Naive thymus-derived CD4-positive, alpha-beta T cell (primary cell): ENCODE data around the gene PIK3IP1. TPM values are rescaled to one million over a fixed set of nuclear protein-coding genes. Genes with fewer than 3 reads are reported as not detected.

Experiments used
- ATAC-seq: fragments of 150-1000 bp; cut with Tn5 transposase; 2 replicates; pipeline ENCODE4 v1.10.0; 2021; ENCODE audit warnings: mild to moderate bottlenecking, moderate library complexity
- CTCF ChIA-PET: fragments of 350-600 bp; sonication (Branson Sonifier 250); formaldehyde crosslinking; loops from one replicate; lab custom pipeline; 2021; ENCODE audit warnings: antibody characterized with exemption; lab: Charles Lee
- POLR2A ChIA-PET: fragments of 350-600 bp; sonication (Branson Sonifier 250); formaldehyde crosslinking; loops from one replicate; lab custom pipeline; 2021; ENCODE audit warnings: antibody characterized with exemption, inconsistent platforms; lab: Charles Lee
- DNase-seq, 9 donors: peaks; one replicate each; pipeline versions ENCODE4 v3.0.0 to v3.0.0-alpha.2; 2020 to 2022; ENCODE audit warnings: mixed read lengths in 1 of 9
- H3K27ac ChIP-seq: one replicate; pipeline ENCODE4 v1.7.0; 2013; ENCODE audit warnings: mild to moderate bottlenecking, low read depth, low read length, moderate library complexity
- H3K27me3 ChIP-seq, 2 donors: one replicate each; pipeline ENCODE4 v1.7.0; 2013; ENCODE audit warnings: low read length in 2 of 2, mild to moderate bottlenecking in 2 of 2, moderate library complexity in 2 of 2; ENCODE audit not compliant: control insufficient read depth in 2 of 2, insufficient read depth in 2 of 2
- H3K36me3 ChIP-seq, 3 experiments: 1 replicate in 2 of 3; 2 replicates in 1 of 3; pipeline ENCODE4 v1.7.0; 2013; ENCODE audit warnings: low read length in 3 of 3, mild to moderate bottlenecking in 3 of 3, moderate library complexity in 1 of 3; ENCODE audit not compliant: insufficient read depth in 3 of 3, control insufficient read depth in 2 of 3
- H3K4me1 ChIP-seq, 2 donors: one replicate each; pipeline ENCODE4 v1.7.0; 2013; ENCODE audit warnings: low read length in 2 of 2, mild to moderate bottlenecking in 2 of 2, moderate library complexity in 1 of 2; ENCODE audit not compliant: control insufficient read depth in 2 of 2, insufficient read depth in 2 of 2
- H3K4me3 ChIP-seq: 2 replicates; pipeline ENCODE4 v1.7.0; 2013; ENCODE audit warnings: mild to moderate bottlenecking, low read length
- H3K9me3 ChIP-seq, 3 experiments: 1 replicate in 2 of 3; 2 replicates in 1 of 3; pipeline ENCODE4 v1.7.0; 2013; ENCODE audit warnings: low read length in 3 of 3; ENCODE audit not compliant: control insufficient read depth in 2 of 3
- H3K27ac Mint-ChIP-seq, 9 donors: one replicate each; pipeline ENCODE4 v1.8.0; 2020 to 2022; ENCODE audit warnings: mixed read lengths in 9 of 9, mild to moderate bottlenecking in 8 of 9, moderate library complexity in 5 of 9, inconsistent platforms in 2 of 9
- H3K27me3 Mint-ChIP-seq, 5 donors: one replicate each; pipeline ENCODE4 v1.8.0; 2021 to 2022; ENCODE audit warnings: mixed read lengths in 5 of 5, mild to moderate bottlenecking in 1 of 5
- H3K36me3 Mint-ChIP-seq, 5 donors: one replicate each; pipeline ENCODE4 v1.8.0; 2020 to 2022; ENCODE audit warnings: mixed read lengths in 5 of 5, mild to moderate bottlenecking in 3 of 5, inconsistent platforms in 1 of 5
- H3K4me1 Mint-ChIP-seq, 7 donors: one replicate each; pipeline ENCODE4 v1.8.0; 2020 to 2022; ENCODE audit warnings: mixed read lengths in 7 of 7, mild to moderate bottlenecking in 3 of 7, inconsistent platforms in 1 of 7
- H3K4me3 Mint-ChIP-seq, 10 donors: one replicate each; pipeline ENCODE4 v1.8.0; 2020 to 2022; ENCODE audit warnings: mild to moderate bottlenecking in 10 of 10, mixed read lengths in 10 of 10, moderate library complexity in 6 of 10, inconsistent platforms in 2 of 10
- H3K9me3 Mint-ChIP-seq, 11 donors: one replicate each; pipeline ENCODE4 v1.8.0; 2020 to 2022; ENCODE audit warnings: mixed read lengths in 11 of 11, mild to moderate bottlenecking in 4 of 11, inconsistent platforms in 1 of 11, moderate library complexity in 1 of 11
- intact Hi-C, 2 donors: fragments of 100-400 bp; cut with micrococcal nuclease; formaldehyde crosslinking; loops; one replicate each; pipeline ENCODE4 v1.15.1; 2023
- polyA plus RNA-seq, 2 donors: library from polyadenylated mRNA; unstranded; fragments of 300-500 nt; fragmentation: Illumina TruSeq; gene quantifications; one replicate each; pipeline ENCODE4 v1.2.3, GENCODE V29; 2021
- total RNA-seq, 6 experiments: library from RNA in 5 of 6; stranded (reverse) in 5 of 6; gene quantifications; 1 replicate in 5 of 6; 2 replicates in 1 of 6; pipeline ENCODE4 v1.2.3 and lab custom pipeline; 2021 to 2026

PIK3IP1 gene
- total and polyA plus RNA-seq, 7 experiments from 2014 or later, result 72.8 to 941 (median 606) TPM

- H3K36me3 ChIP-seq, result peaks cover 0 to 55% (median 7%) of the 10 kb centered on the region in 3 experiments
- Mint-ChIP-seq H3K4me3 (no peak overlapping the region), H3K27ac (peak overlapping the region in 4 of 9 donors; percentile 3 to 46 (median 10)), H3K36me3 (peaks cover 15 to 50% (median 25%) of the 10 kb centered on the region in 5 donors), H3K4me1 (peaks cover 2 to 19% (median 10%) of the 10 kb centered on the region in 7 donors), H3K9me3 (no peaks in the 10 kb centered on the region), H3K27me3 (no peaks in the 10 kb centered on the region)
- H3K9me3 ChIP-seq, result no peaks in the 10 kb centered on the region
- no peaks in the 10 kb centered on the region for H3K4me1 ChIP-seq
- DNase-seq (no peak), ATAC-seq (no peak)
- H3K27ac ChIP-seq, result no peak overlapping the region
- ChIA-PET POLR2A (interaction anchor here (0.6 kb wide), 1 partner anchor 48 kb away, joined by 3 read pairs; no protein-coding TSS in a partner anchor), CTCF (no interaction called here)
- no peak overlapping the region for H3K4me3 ChIP-seq
- intact Hi-C loops, result no loop called here
- no peaks in the 10 kb centered on the region for H3K27me3 ChIP-seq
Measured at GRCh38 chr22:31260474-31260856, 31.8 kb downstream of the PIK3IP1 start.

- peak overlapping the region in 3 of 9 donors; percentile 6 to 81 (median 13) for H3K27ac Mint-ChIP-seq
- no peaks in the 10 kb centered on the region for H3K9me3 ChIP-seq
- no peaks in the 10 kb centered on the region for H3K4me1 ChIP-seq
- DNase-seq (no peak), ATAC-seq (no peak)
- ChIA-PET POLR2A (interaction anchor here (0.8 kb wide), 1 partner anchor 37 kb away, joined by 3 read pairs; no protein-coding TSS in a partner anchor), CTCF (interaction anchor here (0.5 to 0.6 kb wide), 2 partner anchors 79 to 279 kb away, joined by 3 read pairs; no protein-coding TSS in a partner anchor)
- H3K4me3 ChIP-seq, result no peak overlapping the region
- intact Hi-C loops, result no loop called here
- H3K36me3 ChIP-seq, result peaks cover 0 to 55% (median 7%) of the 10 kb centered on the region in 3 experiments
- no peaks in the 10 kb centered on the region for H3K27me3 Mint-ChIP-seq
- no peak overlapping the region for H3K4me3 Mint-ChIP-seq
- no peak overlapping the region for H3K27ac ChIP-seq
- no peaks in the 10 kb centered on the region for H3K9me3 Mint-ChIP-seq
- no peaks in the 10 kb centered on the region for H3K27me3 ChIP-seq
- H3K36me3 Mint-ChIP-seq, result peaks cover 15 to 53% (median 25%) of the 10 kb centered on the region in 5 donors
- H3K4me1 Mint-ChIP-seq, result peaks cover 3 to 19% (median 14%) of the 10 kb centered on the region in 7 donors
Measured at GRCh38 chr22:31259798-31260473, 32.4 kb downstream of the PIK3IP1 start.

- DNase-seq (no peak), ATAC-seq (no peak)
- Histone ChIP-seq H3K4me1 (peaks cover 0 to 3% of the 10 kb centered on the region in 2 donors), H3K4me3 (no peak overlapping the region), H3K27ac (no peak overlapping the region), H3K36me3 (peaks cover 0 to 8% (median 2%) of the 10 kb centered on the region in 3 experiments), H3K27me3 (no peaks in the 10 kb centered on the region), H3K9me3 (no peaks in the 10 kb centered on the region)
- Mint-ChIP-seq H3K27ac (no peak overlapping the region), H3K27me3 (no peaks in the 10 kb centered on the region), H3K36me3 (peaks cover 4 to 17% (median 7%) of the 10 kb centered on the region in 5 donors), H3K4me3 (no peak overlapping the region), H3K9me3 (no peaks in the 10 kb centered on the region), H3K4me1 (peaks cover 10 to 27% (median 19%) of the 10 kb centered on the region in 7 donors)
- POLR2A ChIA-PET, result interaction anchor here (1.0 kb wide), 3 partner anchors 9 to 36 kb away, joined by 3 to 4 read pairs (median 3); no protein-coding TSS in a partner anchor
- intact Hi-C loops, result no loop called here
- CTCF ChIA-PET, result interaction anchor here (0.7 to 1.0 kb wide), 2 partner anchors 12 to 19 kb away, joined by 3 to 5 read pairs; no protein-coding TSS in a partner anchor
Measured at GRCh38 chr22:31253949-31254348, 38.3 kb downstream of the PIK3IP1 start.

GRCh38 chr22:31250740-31251600 is 41.3 kb downstream of the PIK3IP1 start:
- ChIA-PET CTCF (interaction anchor here (0.6 to 2.2 kb wide), 3 partner anchors 22 to 144 kb away, joined by 3 to 8 read pairs (median 4); partner anchors contain the start of gene SELENOM), POLR2A (interaction anchor here (0.6 to 1.8 kb wide), 8 partner anchors 15 to 444 kb away, joined by 3 to 10 read pairs (median 4); partner anchors contain the start of gene PIK3IP1)
- Mint-ChIP-seq H3K36me3 (peaks cover 0 to 4% (median 3%) of the 10 kb centered on the region in 5 donors), H3K27me3 (no peaks in the 10 kb centered on the region), H3K9me3 (no peaks in the 10 kb centered on the region), H3K4me1 (peaks cover 8 to 42% (median 29%) of the 10 kb centered on the region in 7 donors), H3K27ac (peak overlapping the region in 2 of 9 donors; percentile 7 to 23), H3K4me3 (no peak overlapping the region)
- Histone ChIP-seq H3K27me3 (no peaks in the 10 kb centered on the region), H3K4me3 (no peak overlapping the region), H3K36me3 (no peaks in the 10 kb centered on the region), H3K9me3 (no peaks in the 10 kb centered on the region), H3K27ac (no peak overlapping the region), H3K4me1 (peaks cover 5 to 17% of the 10 kb centered on the region in 2 donors)
- intact Hi-C loops, result no loop called here
- DNase-seq (no peak), ATAC-seq (no peak)

GRCh38 chr22:31248965-31249958 is 43.0 kb downstream of the PIK3IP1 start:
- Histone ChIP-seq H3K36me3 (no peaks in the 10 kb centered on the region), H3K9me3 (no peaks in the 10 kb centered on the region), H3K4me1 (peaks cover 8 to 17% of the 10 kb centered on the region in 2 donors), H3K27ac (no peak overlapping the region), H3K4me3 (no peak overlapping the region), H3K27me3 (no peaks in the 10 kb centered on the region)
- peak overlapping the region in 1 of 9 donors; percentile 77 for H3K27ac Mint-ChIP-seq
- intact Hi-C loops, result loop anchor here (1.0 to 5.0 kb wide), 5 partner anchors 24 to 64 kb away; partner anchors contain the start of gene LIMK2 (in 2 of the 2)
- CTCF ChIA-PET, result no interaction called here
- DNase-seq (no peak), ATAC-seq (no peak)
- H3K4me1 Mint-ChIP-seq, result peaks cover 8 to 35% (median 31%) of the 10 kb centered on the region in 7 donors
- no peaks in the 10 kb centered on the region for H3K27me3 Mint-ChIP-seq
- H3K4me3 Mint-ChIP-seq, result peak overlapping the region in 5 of 10 donors; percentile 34 to 93 (median 85)
- no peaks in the 10 kb centered on the region for H3K9me3 Mint-ChIP-seq
- H3K36me3 Mint-ChIP-seq, result peaks cover 0 to 3% (median 0%) of the 10 kb centered on the region in 5 donors
- POLR2A ChIA-PET, result interaction anchor here (0.6 to 4.0 kb wide), 8 partner anchors 11 to 42 kb away, joined by 3 to 38 read pairs (median 4); partner anchors contain the start of gene PIK3IP1
